Right atrium auricular region (tissue), 2 donors: ENCODE data around the gene KRT26. TPM values are rescaled to one million over a fixed set of nuclear protein-coding genes. Genes with fewer than 3 reads are reported as not detected.

Experiments
- DNase-seq: peaks from one replicate; pipeline ENCODE4 v3.0.0-alpha.2; 2019; ENCODE audit warnings: low spot score
- H3K27ac ChIP-seq, 2 donors: fragments of 200-600 bp; sonication (generic); 1 replicate in 1 of 2; 2 replicates in 1 of 2; pipeline ENCODE4 v1.5.1; 2016 to 2019
- H3K27me3 ChIP-seq, 2 donors: fragments of 200-600 bp; sonication (generic); one replicate each; pipeline versions ENCODE4 v1.5.1 to v1.6.0; 2017 to 2019
- H3K36me3 ChIP-seq: fragments of 200-600 bp; sonication (generic); one replicate; pipeline ENCODE4 v1.5.1; 2016
- H3K4me1 ChIP-seq, 2 donors: fragments of 200-600 bp; sonication (generic); one replicate each; pipeline versions ENCODE4 v1.5.1 to v1.6.0; 2017 to 2019
- H3K4me3 ChIP-seq, 2 donors: fragments of 200-600 bp; sonication (generic); 1 replicate in 1 of 2; 2 replicates in 1 of 2; pipeline ENCODE4 v1.5.1; 2017 to 2019; ENCODE audit warnings: mild to moderate bottlenecking in 1 of 2, moderate library complexity in 1 of 2
- H3K9me3 ChIP-seq, 2 donors: fragments of 200-600 bp; sonication (generic); one replicate each; pipeline ENCODE4 v1.5.1; 2019
- total RNA-seq, 2 donors: library from RNA; depleted of rRNA; stranded (reverse); fragments of >200 nt; gene quantifications; one replicate each; pipeline ENCODE4 v1.1.0, GENCODE V29; 2016
- TF ChIP-seq, protein P1 (sequence below), 2 donors: fragments of 200-600 bp; sonication (generic); IDR thresholded peaks; one replicate each; pipeline ENCODE4 v1.5.1; 2019; ENCODE audit warnings: antibody characterized with exemption in 2 of 2

KRT26 gene
- total RNA-seq, 2 donors from 2014 or later = not detected

DNA sequence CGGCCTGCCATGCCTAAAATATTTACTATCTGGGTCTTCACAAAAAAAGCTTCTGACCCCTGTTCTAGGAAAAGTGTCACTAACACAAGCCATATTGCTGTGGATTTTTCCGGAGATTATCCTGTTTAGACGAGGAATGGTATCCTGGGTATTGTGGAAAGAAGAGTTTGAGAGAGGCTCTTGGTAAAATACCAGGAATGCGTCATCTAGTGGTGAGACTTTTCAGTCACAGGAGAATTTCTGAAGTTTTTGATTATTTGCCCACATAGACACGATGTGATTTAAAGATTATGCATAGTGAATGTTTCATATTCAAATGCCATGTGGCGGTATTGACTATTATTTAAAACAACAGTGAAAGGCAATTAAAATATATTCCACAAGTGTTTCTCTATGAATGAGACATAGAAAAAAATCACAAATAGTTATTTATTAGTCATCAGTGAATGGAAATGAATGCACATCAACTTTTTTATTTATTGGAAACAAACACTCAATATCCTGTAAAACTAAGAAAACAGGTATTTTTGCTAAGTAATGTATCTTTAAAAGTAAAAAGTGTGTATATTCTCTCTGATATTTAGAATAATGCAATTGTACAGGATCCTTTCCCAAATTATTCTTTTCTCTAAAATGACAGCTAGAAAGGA lies 19.9 kb upstream of the KRT26 start:
- Histone ChIP-seq H3K27ac (no peak overlapping the region), H3K9me3 (no peaks in the 10 kb centered on the region), H3K36me3 (no peaks in the 10 kb centered on the region), H3K4me3 (no peak overlapping the region), H3K27me3 (peaks cover 0 to 3% of the 10 kb centered on the region in 2 donors), H3K4me1 (no peaks in the 10 kb centered on the region)
- TF ChIP-seq, protein P1, sequence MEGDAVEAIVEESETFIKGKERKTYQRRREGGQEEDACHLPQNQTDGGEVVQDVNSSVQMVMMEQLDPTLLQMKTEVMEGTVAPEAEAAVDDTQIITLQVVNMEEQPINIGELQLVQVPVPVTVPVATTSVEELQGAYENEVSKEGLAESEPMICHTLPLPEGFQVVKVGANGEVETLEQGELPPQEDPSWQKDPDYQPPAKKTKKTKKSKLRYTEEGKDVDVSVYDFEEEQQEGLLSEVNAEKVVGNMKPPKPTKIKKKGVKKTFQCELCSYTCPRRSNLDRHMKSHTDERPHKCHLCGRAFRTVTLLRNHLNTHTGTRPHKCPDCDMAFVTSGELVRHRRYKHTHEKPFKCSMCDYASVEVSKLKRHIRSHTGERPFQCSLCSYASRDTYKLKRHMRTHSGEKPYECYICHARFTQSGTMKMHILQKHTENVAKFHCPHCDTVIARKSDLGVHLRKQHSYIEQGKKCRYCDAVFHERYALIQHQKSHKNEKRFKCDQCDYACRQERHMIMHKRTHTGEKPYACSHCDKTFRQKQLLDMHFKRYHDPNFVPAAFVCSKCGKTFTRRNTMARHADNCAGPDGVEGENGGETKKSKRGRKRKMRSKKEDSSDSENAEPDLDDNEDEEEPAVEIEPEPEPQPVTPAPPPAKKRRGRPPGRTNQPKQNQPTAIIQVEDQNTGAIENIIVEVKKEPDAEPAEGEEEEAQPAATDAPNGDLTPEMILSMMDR (IDR thresholded peaks at IDR 0.05) = peak; percentile 40 to 64
- no peak for DNase-seq

DNA sequence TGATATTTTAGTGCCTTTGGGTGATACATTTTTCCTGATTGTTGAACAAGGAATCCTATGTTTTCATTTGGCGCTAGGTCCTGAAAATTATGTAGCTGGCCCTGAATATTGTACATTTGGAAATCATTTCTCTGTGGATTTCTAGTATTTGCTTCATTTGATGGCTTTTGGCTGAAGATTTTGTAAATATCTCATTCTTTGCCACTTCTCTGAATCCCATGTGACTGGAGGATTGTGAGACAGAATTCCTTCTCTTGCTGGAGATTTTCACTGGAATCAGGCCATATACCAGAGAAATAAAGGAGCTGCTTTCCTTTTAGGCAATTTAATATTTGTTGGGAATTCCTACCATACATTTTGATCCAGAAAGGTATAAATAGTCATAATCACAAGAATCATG lies 19.1 kb upstream of the KRT26 start:
- TF ChIP-seq, protein P1 (IDR thresholded peaks at IDR 0.05) = no peak
- no peak overlapping the region for H3K4me3 ChIP-seq
- H3K4me1 ChIP-seq = no peaks in the 10 kb centered on the region
- H3K9me3 ChIP-seq = no peaks in the 10 kb centered on the region
- no peak for DNase-seq
- no peaks in the 10 kb centered on the region for H3K36me3 ChIP-seq
- H3K27ac ChIP-seq = no peak overlapping the region
- H3K27me3 ChIP-seq = peaks cover 0 to 3% of the 10 kb centered on the region in 2 donors

DNA sequence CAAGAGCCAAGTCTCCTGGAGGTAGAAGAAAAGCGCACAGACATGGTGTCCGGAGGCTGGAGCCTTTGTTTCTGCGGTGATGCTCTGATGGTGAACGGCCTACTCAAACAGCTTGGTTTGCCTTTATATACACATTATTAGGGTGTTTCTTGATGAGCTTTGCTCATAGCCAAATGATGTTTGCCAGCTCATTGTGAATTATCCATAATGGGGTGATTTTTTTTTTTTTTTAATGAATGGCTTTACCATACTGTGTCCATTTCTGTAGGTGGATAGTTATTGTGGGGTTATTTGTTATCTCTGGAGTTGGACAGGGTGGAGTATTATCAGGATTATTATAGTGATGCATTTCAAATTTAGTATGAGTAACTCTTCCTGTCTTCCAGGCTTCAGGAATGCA lies 10.4 kb upstream of the KRT26 start, which contains the start of gene KRT27:
KRT27 (minus strand) TSS at position 101 of the 400 bp plus-strand sequence; CDS start at position 44, 57 bp downstream.
- H3K4me1 ChIP-seq = no peaks in the 10 kb centered on the region
- no peak within 1 kb of the TSS for H3K27ac ChIP-seq
- DNase-seq = no peak
- H3K4me3 ChIP-seq = no peak within 1 kb of the TSS
- H3K27me3 ChIP-seq = peaks cover 0 to 3% of the 10 kb centered on the region in 2 donors
- TF ChIP-seq, protein P1 (IDR thresholded peaks at IDR 0.05) = no peak
- no peaks in the 10 kb centered on the region for H3K9me3 ChIP-seq
- H3K36me3 ChIP-seq = no peaks in the 10 kb centered on the region

DNA sequence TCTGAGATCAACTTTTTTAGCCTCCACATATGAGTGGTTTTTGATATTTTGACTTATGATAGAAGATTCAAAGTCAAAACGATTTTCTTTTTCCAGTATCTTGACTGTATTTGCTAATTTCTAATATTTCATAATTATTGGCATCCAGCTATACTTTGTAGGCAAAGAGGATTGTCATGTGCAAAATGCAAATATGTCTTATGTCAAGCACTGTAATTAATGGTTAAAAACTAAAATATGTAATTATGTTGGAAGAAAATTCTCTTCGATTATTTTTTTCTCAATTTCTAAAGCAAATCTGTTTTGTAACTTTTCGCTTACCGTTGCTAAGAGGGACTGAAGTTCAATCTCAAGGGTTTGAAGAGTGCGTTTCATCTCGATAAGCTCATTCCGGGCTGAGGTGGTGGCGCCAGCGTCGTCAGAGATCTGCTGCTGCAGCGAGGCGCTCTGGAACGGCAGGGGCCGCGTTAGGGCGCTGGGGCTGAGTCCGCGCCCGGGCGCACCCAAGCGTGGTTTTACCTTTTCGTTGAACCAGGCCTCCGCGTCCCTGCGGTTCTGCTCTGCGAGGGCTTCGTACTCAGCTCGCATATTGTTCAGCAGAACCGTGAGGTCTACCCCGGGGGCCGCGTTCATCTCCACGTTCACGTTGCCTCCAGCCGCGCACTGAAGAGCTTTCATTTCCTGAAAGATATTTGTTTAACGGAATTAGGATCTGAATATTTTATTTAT lies 7.3 kb upstream of the KRT26 start:
- Histone ChIP-seq H3K27ac (no peak overlapping the region), H3K4me3 (no peak overlapping the region), H3K36me3 (no peaks in the 10 kb centered on the region), H3K4me1 (no peaks in the 10 kb centered on the region), H3K9me3 (no peaks in the 10 kb centered on the region), H3K27me3 (peaks cover 0 to 3% of the 10 kb centered on the region in 2 donors)
- TF ChIP-seq, protein P1 (IDR thresholded peaks at IDR 0.05) = no peak
- DNase-seq = no peak

DNA sequence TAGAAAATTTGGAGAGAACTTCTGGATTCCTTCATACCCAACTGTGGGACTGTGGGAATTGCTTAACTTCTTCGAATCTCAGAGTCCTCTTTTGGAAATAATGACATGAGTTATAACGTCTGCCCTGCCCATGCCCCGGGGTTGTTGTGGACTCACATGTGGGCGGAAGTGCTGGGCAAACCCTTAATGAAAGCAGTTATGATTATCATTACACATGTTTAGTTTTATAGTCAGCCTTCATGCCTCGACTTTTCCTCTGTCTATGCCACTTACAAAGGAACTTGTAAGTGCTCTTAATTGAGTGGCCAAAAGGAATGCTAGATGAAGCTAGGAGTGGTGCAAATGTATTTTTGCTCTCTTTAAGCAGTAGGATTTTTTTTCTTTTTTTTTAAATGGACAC lies 6.5 kb upstream of the KRT26 start:
- Histone ChIP-seq H3K27me3 (peaks cover 0 to 3% of the 10 kb centered on the region in 2 donors), H3K36me3 (no peaks in the 10 kb centered on the region), H3K4me3 (no peak overlapping the region), H3K9me3 (no peaks in the 10 kb centered on the region), H3K27ac (no peak overlapping the region), H3K4me1 (no peaks in the 10 kb centered on the region)
- TF ChIP-seq, protein P1 (IDR thresholded peaks at IDR 0.05) = no peak
- no peak for DNase-seq
